Activated naive CD8-positive, alpha-beta T cell treated with anti-CD3 and anti-CD28 coated beads, Interleukin-2, amount 10 ng/mL, durations not matched to agents 7 days and 5 days (primary cell): ENCODE results near the gene MTFR1L. TPM values are rescaled to one million over a fixed set of nuclear protein-coding genes. Genes with fewer than 3 reads are reported as not detected.

ENCODE experiments used
- ATAC-seq: fragments of 150-1000 bp; cut with Tn5 transposase; one replicate; pipeline ENCODE4 v1.10.0; 2021; ENCODE audit warnings: low read depth, moderate library complexity
- POLR2A ChIA-PET: fragments of 350-600 bp; sonication (Branson Sonifier 250); formaldehyde crosslinking; loops from one replicate; lab custom pipeline; 2021; ENCODE audit warnings: antibody characterized with exemption; lab: Charles Lee
- DNase-seq: peaks from one replicate; pipeline ENCODE4 v3.0.0; 2021
- H3K27ac Mint-ChIP-seq: one replicate; pipeline ENCODE4 v1.8.0; 2022; ENCODE audit warnings: mild to moderate bottlenecking, mixed read lengths
- H3K27me3 Mint-ChIP-seq: one replicate; pipeline ENCODE4 v1.8.0; 2022; ENCODE audit warnings: mild to moderate bottlenecking, moderate library complexity, mixed read lengths
- H3K36me3 Mint-ChIP-seq: one replicate; pipeline ENCODE4 v1.8.0; 2021; ENCODE audit warnings: mild to moderate bottlenecking, mixed read lengths
- H3K4me1 Mint-ChIP-seq: one replicate; pipeline ENCODE4 v1.8.0; 2021; ENCODE audit warnings: mixed read lengths
- H3K4me3 Mint-ChIP-seq: one replicate; pipeline ENCODE4 v1.8.0; 2022; ENCODE audit warnings: mild to moderate bottlenecking, moderate library complexity, mixed read lengths
- H3K9me3 Mint-ChIP-seq: one replicate; pipeline ENCODE4 v1.8.0; 2021; ENCODE audit warnings: mixed read lengths
- total RNA-seq, 2 experiments: library from RNA; stranded (reverse); gene quantifications; one replicate each; pipeline ENCODE4 v1.2.3, GENCODE V29; 2021

MTFR1L gene
- total RNA-seq, 2 experiments from 2014 or later: 40.8 to 41.3 TPM

- POLR2A ChIA-PET: interaction anchor here (1.2 to 1.8 kb wide), 2 partner anchors 31 to 188 kb away, joined by 4 read pairs; no protein-coding TSS in a partner anchor
- H3K4me3 Mint-ChIP-seq: peak overlapping the region; percentile 73
- ATAC-seq (peak; percentile 74), DNase-seq (peak; percentile 89)
- no peaks in the 10 kb centered on the region for H3K9me3 Mint-ChIP-seq
- no peaks in the 10 kb centered on the region for H3K27me3 Mint-ChIP-seq
- peaks cover 24% of the 10 kb centered on the region for H3K4me1 Mint-ChIP-seq
- H3K27ac Mint-ChIP-seq: peak overlapping the region; percentile 77
- peaks cover 2% of the 10 kb centered on the region for H3K36me3 Mint-ChIP-seq
Observed at GRCh38 chr1:25796811-25797458, 22.8 kb upstream of the MTFR1L start.

GRCh38 chr1:25797939-25798338 is 21.8 kb upstream of the MTFR1L start:
- Mint-ChIP-seq H3K4me1 (peaks cover 31% of the 10 kb centered on the region), H3K36me3 (peaks cover 2% of the 10 kb centered on the region), H3K27me3 (no peaks in the 10 kb centered on the region), H3K27ac (no peak overlapping the region), H3K4me3 (no peak overlapping the region), H3K9me3 (no peaks in the 10 kb centered on the region)
- peak; percentile 62 for DNase-seq
- POLR2A ChIA-PET: interaction anchor here (1.8 kb wide), 1 partner anchor 189 kb away, joined by 4 read pairs; no protein-coding TSS in a partner anchor
- ATAC-seq: no peak

- no peak for DNase-seq
- Mint-ChIP-seq H3K4me1 (peaks cover 34% of the 10 kb centered on the region), H3K4me3 (peak overlapping the region; percentile 48), H3K36me3 (peaks cover 2% of the 10 kb centered on the region), H3K27ac (peak overlapping the region; percentile 26), H3K9me3 (no peaks in the 10 kb centered on the region), H3K27me3 (no peaks in the 10 kb centered on the region)
- POLR2A ChIA-PET: interaction anchor here (1.8 kb wide), 1 partner anchor 190 kb away, joined by 4 read pairs; no protein-coding TSS in a partner anchor
- ATAC-seq: no peak
Observed at GRCh38 chr1:25798666-25799351, 20.9 kb upstream of the MTFR1L start.

GRCh38 chr1:25799352-25799934 is 20.3 kb upstream of the MTFR1L start:
- no peaks in the 10 kb centered on the region for H3K9me3 Mint-ChIP-seq
- peaks cover 34% of the 10 kb centered on the region for H3K4me1 Mint-ChIP-seq
- DNase-seq: no peak
- H3K4me3 Mint-ChIP-seq: peak overlapping the region; percentile 48
- H3K27ac Mint-ChIP-seq: no peak overlapping the region
- peaks cover 2% of the 10 kb centered on the region for H3K36me3 Mint-ChIP-seq
- no peak for ATAC-seq
- POLR2A ChIA-PET: interaction anchor here (1.7 kb wide), 1 partner anchor 20 kb away, joined by 13 read pairs; the partner anchor contains the start of gene MTFR1L
- H3K27me3 Mint-ChIP-seq: no peaks in the 10 kb centered on the region

DNA sequence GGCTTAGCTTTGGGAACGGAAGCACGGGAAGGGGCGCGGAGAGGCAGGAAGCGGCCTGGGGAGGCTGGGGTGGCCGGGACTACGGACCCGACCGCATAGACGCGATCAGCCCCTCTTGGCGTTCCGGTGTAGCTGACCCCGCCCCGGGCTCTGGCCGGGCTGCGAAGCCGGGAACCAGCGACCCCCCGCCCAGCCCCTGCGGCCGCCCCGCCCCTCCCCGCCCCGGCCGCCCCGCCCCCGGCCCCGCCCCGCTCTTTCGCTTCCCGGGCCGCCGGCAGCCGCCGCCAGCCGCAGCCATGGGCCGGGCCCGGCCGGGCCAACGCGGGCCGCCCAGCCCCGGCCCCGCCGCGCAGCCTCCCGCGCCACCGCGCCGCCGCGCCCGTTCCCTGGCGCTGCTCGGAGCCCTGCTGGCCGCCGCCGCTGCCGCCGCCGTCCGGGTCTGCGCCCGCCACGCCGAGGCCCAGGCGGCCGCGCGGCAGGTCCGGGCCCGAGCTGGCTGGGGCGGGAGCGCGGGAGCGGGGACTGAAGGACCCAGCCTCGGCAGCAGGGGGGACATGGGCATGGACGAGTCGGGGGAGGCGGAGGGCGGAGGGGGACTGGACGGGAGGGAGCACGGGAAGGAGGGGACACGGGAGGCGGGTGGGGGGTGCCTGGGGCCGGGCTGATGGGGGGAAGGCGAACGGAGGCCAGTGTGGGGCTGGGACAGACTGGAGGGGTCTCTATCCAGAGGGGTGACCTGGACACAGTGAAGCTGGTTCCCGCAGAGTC is 19.6 kb upstream of the MTFR1L start, which contains the start of gene SELENON:
Gene SELENON (plus strand): TSS at position 259 of the 768 bp plus-strand sequence. CDS start 38 bp downstream, at position 297.
- DNase-seq: peak; percentile 61
- peaks cover under 1% of the 10 kb centered on the region for H3K36me3 Mint-ChIP-seq
- H3K4me1 Mint-ChIP-seq: peaks cover 32% of the 10 kb centered on the region
- peak; percentile 41 for ATAC-seq
- H3K4me3 Mint-ChIP-seq: peak within 1 kb of the TSS; percentile 84
- H3K9me3 Mint-ChIP-seq: no peaks in the 10 kb centered on the region
- peak within 1 kb of the TSS; percentile 43 for H3K27ac Mint-ChIP-seq
- H3K27me3 Mint-ChIP-seq: no peaks in the 10 kb centered on the region
- POLR2A ChIA-PET: interaction anchor here (0.6 to 1.7 kb wide), 2 partner anchors 20 to 110 kb away, joined by 6 to 13 read pairs; partner anchors contain the start of gene MTFR1L

- Mint-ChIP-seq H3K27ac (peak overlapping the region; percentile 43), H3K9me3 (no peaks in the 10 kb centered on the region), H3K27me3 (no peaks in the 10 kb centered on the region), H3K4me3 (peak overlapping the region; percentile 84), H3K4me1 (peaks cover 32% of the 10 kb centered on the region), H3K36me3 (no peaks in the 10 kb centered on the region)
- ATAC-seq (no peak), DNase-seq (no peak)
- POLR2A ChIA-PET: interaction anchor here (0.6 to 1.7 kb wide), 2 partner anchors 19 to 110 kb away, joined by 6 to 13 read pairs; partner anchors contain the start of gene MTFR1L
Observed at GRCh38 chr1:25800703-25801377, 18.9 kb upstream of the MTFR1L start.

- peak overlapping the region; percentile 14 for H3K4me3 Mint-ChIP-seq
- no peak for ATAC-seq
- POLR2A ChIA-PET: interaction anchor here (0.6 to 1.4 kb wide), 3 partner anchors 29 to 570 kb away, joined by 3 read pairs; partner anchors contain the start of genes PAFAH2 and SYF2
- H3K27ac Mint-ChIP-seq: no peak overlapping the region
- H3K27me3 Mint-ChIP-seq: no peaks in the 10 kb centered on the region
- H3K9me3 Mint-ChIP-seq: no peaks in the 10 kb centered on the region
- no peak for DNase-seq
- H3K4me1 Mint-ChIP-seq: peaks cover 16% of the 10 kb centered on the region
- no peaks in the 10 kb centered on the region for H3K36me3 Mint-ChIP-seq
Observed at GRCh38 chr1:25802915-25803314, 16.8 kb upstream of the MTFR1L start.

DNA sequence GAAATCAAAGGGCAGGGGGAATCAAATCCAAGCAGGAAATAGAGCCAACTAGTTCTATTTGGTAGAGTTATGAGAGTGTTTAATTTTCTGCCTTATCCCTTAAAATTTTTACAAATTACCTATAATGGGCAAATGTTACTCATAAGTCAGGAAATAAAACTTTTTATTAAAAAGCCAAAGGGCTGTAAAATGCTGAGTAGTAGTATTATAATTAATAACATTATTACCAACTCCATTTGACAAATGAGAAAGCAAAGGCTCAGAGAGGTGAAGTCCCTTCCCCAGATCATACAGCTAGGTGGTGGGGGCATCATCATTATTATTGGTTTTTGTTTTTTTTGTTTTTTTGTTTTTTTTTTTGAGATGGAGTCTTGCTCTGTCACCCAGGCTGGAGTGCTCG is 16.4 kb upstream of the MTFR1L start:
- Mint-ChIP-seq H3K36me3 (no peaks in the 10 kb centered on the region), H3K4me1 (peaks cover 16% of the 10 kb centered on the region), H3K27ac (no peak overlapping the region), H3K9me3 (no peaks in the 10 kb centered on the region), H3K27me3 (no peaks in the 10 kb centered on the region), H3K4me3 (no peak overlapping the region)
- ATAC-seq: no peak
- DNase-seq: no peak
- POLR2A ChIA-PET: interaction anchor here (0.6 to 1.2 kb wide), 2 partner anchors 29 to 194 kb away, joined by 3 read pairs; partner anchors contain the start of gene PAFAH2

DNA sequence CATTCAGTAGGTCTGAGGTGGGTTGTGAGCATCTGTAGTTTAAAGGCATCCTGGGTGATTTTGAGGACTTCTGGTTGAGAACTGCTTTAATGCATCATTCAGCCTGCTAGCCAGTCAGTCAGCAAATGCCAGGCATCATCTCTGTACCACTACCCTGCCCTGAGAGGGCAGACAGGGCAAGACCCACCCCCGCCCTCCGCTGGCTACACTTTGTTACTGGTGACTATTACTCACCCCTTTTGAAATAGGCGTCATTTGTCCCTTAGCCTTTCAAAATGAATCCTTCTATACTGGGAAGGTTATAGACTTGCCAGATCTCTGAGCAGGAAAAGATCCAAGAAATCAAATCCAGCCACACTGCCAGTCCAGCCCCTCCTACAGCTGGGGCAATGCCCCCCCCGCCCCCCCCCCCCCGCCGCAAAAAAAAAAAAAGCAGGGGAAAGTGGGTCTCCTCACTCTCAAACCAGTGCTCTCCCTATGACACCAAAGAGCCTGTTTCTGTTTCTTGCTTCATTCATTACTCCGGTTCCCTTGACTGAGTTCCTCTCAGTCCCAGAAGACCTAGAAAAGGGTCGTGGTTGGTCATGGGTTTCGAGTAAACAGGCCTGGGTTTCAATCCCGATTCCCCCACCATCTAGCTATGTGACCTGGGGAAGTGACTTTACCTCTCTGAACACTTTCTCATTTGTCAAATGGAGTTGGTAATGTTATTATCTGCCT is 15.3 kb upstream of the MTFR1L start:
- H3K9me3 Mint-ChIP-seq: no peaks in the 10 kb centered on the region
- no peak overlapping the region for H3K4me3 Mint-ChIP-seq
- no peak for DNase-seq
- no peak overlapping the region for H3K27ac Mint-ChIP-seq
- H3K36me3 Mint-ChIP-seq: no peaks in the 10 kb centered on the region
- no peak for ATAC-seq
- peaks cover 14% of the 10 kb centered on the region for H3K4me1 Mint-ChIP-seq
- POLR2A ChIA-PET: no interaction called here
- H3K27me3 Mint-ChIP-seq: no peaks in the 10 kb centered on the region

DNA sequence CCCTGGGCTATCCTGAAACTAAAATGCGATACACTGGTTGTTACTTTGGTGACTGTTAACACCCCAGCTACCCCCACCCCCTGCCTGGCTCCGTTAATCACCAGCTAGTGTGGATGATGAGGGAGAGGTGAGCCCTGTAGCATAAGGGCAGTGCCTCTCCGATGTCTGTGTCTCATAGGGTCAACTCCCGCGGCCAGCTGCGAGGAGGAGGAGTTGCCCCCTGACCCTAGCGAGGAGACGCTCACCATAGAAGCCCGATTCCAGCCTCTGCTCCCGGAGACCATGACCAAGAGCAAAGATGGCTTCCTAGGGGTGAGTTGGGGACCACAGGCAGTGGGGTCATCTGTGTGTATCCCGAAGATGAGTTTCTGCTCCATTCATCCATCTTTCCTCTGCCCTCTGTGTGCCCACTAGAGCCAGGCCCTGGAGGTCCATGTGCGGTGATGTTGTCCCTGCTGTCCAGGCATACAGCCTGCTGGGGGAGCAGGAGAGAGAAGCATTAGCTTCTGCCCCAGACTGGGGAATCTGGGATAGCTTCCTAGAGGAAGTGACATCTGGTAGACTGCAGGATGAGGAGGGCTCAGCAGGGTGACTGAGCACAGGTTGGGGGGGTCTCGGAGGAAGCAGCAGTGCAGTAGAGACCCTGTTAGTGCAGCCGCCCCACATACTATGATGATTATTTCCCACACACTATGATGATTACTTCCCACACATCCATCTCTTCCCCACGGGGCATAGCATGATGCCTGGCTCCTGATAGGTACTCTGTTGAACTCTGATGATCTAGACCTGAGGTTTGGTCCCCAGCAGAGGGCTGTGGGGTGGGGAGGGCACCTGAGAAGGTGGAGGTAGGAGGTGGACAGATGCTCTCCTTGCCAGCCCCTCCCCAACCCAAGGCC is 14.5 kb upstream of the MTFR1L start:
- no peak overlapping the region for H3K27ac Mint-ChIP-seq
- ATAC-seq: no peak
- DNase-seq: no peak
- POLR2A ChIA-PET: no interaction called here
- H3K9me3 Mint-ChIP-seq: no peaks in the 10 kb centered on the region
- H3K4me3 Mint-ChIP-seq: no peak overlapping the region
- H3K4me1 Mint-ChIP-seq: peaks cover 14% of the 10 kb centered on the region
- H3K36me3 Mint-ChIP-seq: no peaks in the 10 kb centered on the region
- H3K27me3 Mint-ChIP-seq: no peaks in the 10 kb centered on the region

DNA sequence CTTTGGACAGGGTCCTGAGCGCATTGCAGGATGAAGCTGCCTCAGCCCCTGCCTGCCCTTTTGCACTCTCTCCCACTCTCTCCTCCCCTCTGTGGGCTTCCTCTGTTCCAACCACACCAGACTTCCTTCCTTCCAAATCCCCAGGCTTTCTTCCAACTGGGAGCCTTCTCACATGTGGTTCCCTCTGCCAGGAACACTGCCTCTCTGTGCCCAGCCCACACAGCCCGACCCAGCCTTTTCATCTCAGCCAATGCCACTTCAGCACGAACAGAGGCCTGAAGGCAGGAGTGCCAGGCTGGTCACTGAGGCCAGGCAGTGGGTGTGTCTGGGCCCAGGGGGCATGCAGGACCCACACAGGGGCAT is 13.9 kb upstream of the MTFR1L start:
- DNase-seq: no peak
- ATAC-seq: no peak
- Mint-ChIP-seq H3K27me3 (no peaks in the 10 kb centered on the region), H3K27ac (no peak overlapping the region), H3K36me3 (no peaks in the 10 kb centered on the region), H3K4me3 (no peak overlapping the region), H3K9me3 (no peaks in the 10 kb centered on the region), H3K4me1 (peaks cover 10% of the 10 kb centered on the region)
- POLR2A ChIA-PET: no interaction called here
